ENCODE results near the gene ACTMAP.

ACTMAP gene

DNA sequence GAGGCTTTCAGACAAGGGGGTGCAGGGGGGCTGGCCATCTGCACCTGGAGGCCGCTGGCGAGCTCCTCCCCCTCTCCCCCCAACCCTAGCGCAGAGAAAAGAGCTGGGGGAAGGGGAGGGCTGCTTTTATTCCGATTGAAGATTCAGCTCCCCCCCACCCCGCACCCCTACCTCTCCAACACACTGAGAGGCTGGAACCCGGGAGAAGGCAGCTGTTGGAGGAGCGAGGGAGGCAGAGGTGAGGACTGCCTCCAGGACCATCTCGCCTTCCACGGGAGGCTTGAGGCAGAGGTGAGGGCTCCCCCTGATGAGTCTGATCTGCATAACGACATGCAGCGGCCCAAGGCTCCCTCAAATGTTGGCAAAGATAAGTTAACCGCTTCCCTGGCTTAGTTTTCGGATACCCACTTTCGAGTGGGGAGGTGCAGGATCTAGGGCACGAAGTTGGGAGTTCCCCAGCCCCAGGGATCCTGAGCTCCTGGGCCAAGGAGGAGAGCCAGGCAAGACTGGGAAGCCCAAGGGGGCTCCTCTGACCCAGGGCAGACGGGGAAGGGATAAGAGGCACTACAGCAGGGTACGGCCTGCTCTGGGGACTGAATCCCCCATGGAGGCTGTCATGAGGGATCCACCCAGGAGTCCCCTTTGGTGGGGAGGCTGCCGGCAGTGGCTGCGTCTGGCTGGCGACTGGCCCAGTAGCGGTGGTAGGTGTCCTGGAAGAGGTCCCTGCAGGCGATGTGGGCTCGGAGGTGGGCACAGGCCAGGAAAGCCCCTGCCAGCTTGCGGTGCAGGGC is 58.7 kb downstream of the ACTMAP start:
- Mint-ChIP-seq H3K4me3 (peak overlapping the region; percentile 27), H3K27ac (peak overlapping the region; percentile 98), H3K4me1 (peaks cover 9% of the 10 kb centered on the region), H3K27me3 (no peaks in the 10 kb centered on the region), H3K36me3 (ENCODE audit: low read depth) (peaks cover 2% of the 10 kb centered on the region), H3K9me3 (no peaks in the 10 kb centered on the region)
- peak; percentile 34 for DNase-seq
- no peak for ATAC-seq
